Keratinocyte (primary cell): Measurements from ENCODE around the gene SDK1.

ENCODE experiments used
- EZH2 ChIP-seq: IDR thresholded peaks from one replicate; pipeline ENCODE4 v1.6.1; 2012; ENCODE audit warnings: inconsistent platforms, mild to moderate bottlenecking, low read length, moderate library complexity
- TF ChIP-seq, protein P1 (sequence below), 3 experiments: IDR thresholded peaks in 1 of 3; conservative IDR thresholded peaks in 1 of 3; optimal IDR thresholded peaks in 1 of 3; 2 replicates in 2 of 3; 3 replicates in 1 of 3; pipeline versions ENCODE3 to v1.5.1; 2011; ENCODE audit warnings: low read length in 3 of 3, mild to moderate bottlenecking in 3 of 3, moderate library complexity in 2 of 3, control low read depth in 1 of 3, inconsistent platforms in 1 of 3; ENCODE audit not compliant: insufficient read depth in 2 of 3; ENCODE audit errors: extremely low read depth in 1 of 3

DNA sequence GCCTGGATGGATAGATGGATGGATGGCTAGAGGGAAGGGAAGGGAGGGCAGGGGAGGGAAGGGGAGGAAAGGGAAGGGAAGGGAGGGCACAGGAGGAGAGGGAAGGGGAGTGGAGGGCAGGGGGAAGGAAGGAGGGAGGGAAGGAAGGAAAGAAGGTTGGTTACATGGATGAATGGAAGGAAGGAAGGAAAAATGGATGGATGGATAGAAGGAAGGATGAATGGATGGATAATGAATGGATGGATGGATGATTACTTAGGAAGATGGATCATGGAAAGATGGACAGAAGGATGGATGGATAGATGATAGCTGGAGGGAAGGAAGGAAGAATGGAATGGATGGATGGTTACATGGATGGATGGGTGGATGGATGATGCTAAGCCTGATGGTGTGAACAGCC is 929.3 kb downstream of the SDK1 start:
- TF ChIP-seq, protein P1, sequence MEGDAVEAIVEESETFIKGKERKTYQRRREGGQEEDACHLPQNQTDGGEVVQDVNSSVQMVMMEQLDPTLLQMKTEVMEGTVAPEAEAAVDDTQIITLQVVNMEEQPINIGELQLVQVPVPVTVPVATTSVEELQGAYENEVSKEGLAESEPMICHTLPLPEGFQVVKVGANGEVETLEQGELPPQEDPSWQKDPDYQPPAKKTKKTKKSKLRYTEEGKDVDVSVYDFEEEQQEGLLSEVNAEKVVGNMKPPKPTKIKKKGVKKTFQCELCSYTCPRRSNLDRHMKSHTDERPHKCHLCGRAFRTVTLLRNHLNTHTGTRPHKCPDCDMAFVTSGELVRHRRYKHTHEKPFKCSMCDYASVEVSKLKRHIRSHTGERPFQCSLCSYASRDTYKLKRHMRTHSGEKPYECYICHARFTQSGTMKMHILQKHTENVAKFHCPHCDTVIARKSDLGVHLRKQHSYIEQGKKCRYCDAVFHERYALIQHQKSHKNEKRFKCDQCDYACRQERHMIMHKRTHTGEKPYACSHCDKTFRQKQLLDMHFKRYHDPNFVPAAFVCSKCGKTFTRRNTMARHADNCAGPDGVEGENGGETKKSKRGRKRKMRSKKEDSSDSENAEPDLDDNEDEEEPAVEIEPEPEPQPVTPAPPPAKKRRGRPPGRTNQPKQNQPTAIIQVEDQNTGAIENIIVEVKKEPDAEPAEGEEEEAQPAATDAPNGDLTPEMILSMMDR (optimal IDR thresholded peaks at IDR 0.05 in 1 of 3, IDR thresholded peaks at IDR 0.05 in 1 of 3, conservative IDR thresholded peaks at IDR 0.05 in 1 of 3; ENCODE audit: extremely low read depth in 1 of 3, insufficient read depth in 2 of 3, low read length in 3 of 3) = no peak
- TF ChIP-seq EZH2 = no peak
